ENCODE measurements around the gene NOP58.
"Not testable (repeated sequence)": the region's sequence is repeated elsewhere in the genome, so short reads cannot be mapped to it uniquely, and the experiment has no call there.

Gene NOP58

GRCh38 chr2:202311823-202312388, 46.3 kb downstream of the NOP58 start:
- no peak overlapping the region for H3K4me3 ChIP-seq (ENCODE audit: low read depth, low read length)
- TF ChIP-seq POLR2A (IDR thresholded peaks at IDR 0.05; ENCODE audit: extremely low read depth, insufficient read length), result no peak
- no peak for TF ChIP-seq MYC (IDR thresholded peaks at IDR 0.05; ENCODE audit: low read depth, low read length)
- TF ChIP-seq CTCF (IDR thresholded peaks at IDR 0.05; ENCODE audit: low read depth, low read length), result no peak
- TF ChIP-seq MAX (IDR thresholded peaks at IDR 0.05; ENCODE audit: low read depth, low read length), result no peak
- DNase-seq (ENCODE audit: low read depth), result no peak

DNA sequence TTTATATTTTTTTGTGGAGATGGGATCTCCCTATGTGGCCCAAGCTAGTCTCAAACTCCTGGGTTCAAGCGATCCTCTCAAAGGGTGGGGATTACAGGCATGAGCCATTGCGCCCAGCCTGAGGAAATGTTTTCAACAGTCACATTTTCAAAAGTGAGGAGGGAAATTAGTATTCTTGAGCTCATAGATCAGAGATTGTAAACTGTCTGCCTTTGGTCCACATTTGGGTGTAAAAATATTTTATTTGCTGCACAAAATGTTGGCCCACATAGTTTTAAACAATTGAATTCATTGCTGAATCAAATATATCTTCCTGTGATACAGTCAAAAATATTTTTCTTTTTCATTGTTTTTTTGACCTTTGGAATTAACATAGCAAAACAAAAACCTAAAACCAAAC, 48.6 kb downstream of the NOP58 start:
- no peak overlapping the region for H3K4me3 ChIP-seq (ENCODE audit: low read depth, low read length)
- TF ChIP-seq POLR2A (IDR thresholded peaks at IDR 0.05; ENCODE audit: extremely low read depth, insufficient read length) (no peak), MYC (IDR thresholded peaks at IDR 0.05; ENCODE audit: low read depth, low read length) (no peak), MAX (IDR thresholded peaks at IDR 0.05; ENCODE audit: low read depth, low read length) (no peak), CTCF (IDR thresholded peaks at IDR 0.05; ENCODE audit: low read depth, low read length) (no peak)
- no peak for DNase-seq (ENCODE audit: low read depth)

DNA sequence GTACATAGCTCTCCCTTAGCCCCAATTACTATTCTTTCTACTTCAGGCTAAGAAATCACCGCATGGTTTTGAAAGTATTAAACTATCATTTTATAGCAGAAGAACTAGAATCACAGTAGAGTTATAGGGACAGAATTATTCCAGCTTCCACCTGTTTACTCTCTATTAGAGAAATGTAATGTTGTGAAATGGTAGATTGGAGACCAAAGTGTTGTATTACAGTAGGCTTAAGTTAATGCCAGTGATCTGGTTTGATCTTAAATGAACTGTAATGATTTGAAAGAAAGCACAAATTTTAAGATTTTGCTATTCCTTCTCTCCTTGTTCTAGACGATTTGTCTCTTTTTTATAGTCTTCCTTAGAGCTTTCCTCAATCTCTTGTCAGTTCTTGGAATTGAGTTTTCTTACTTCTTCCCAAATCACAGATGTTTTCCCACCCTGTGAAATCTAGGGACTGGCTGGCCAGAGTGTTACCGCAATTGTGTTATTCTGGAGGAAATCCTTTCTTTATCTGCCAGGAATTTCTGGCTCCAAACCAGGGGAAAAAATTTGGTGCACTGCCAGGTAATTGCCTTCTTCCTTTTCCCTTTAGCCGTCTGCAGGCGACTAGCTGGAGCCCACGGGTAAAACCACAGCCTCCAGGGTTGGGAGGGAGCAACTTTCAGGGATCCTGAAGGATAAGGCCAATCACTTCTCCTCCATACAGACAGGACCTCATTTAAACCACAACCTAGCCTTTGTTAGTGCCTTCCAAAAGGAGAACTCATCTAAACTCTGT, 51.7 kb downstream of the NOP58 start:
- H3K4me3 ChIP-seq (ENCODE audit: low read depth, low read length), result no peak overlapping the region
- TF ChIP-seq MYC (IDR thresholded peaks at IDR 0.05; ENCODE audit: low read depth, low read length), result no peak
- no peak for TF ChIP-seq CTCF (IDR thresholded peaks at IDR 0.05; ENCODE audit: low read depth, low read length)
- TF ChIP-seq POLR2A (IDR thresholded peaks at IDR 0.05; ENCODE audit: extremely low read depth, insufficient read length), result no peak
- TF ChIP-seq MAX (IDR thresholded peaks at IDR 0.05; ENCODE audit: low read depth, low read length), result no peak
- no peak for DNase-seq (ENCODE audit: low read depth)

- not testable (repeated sequence) for DNase-seq (ENCODE audit: low read depth)
These were observed 54.8 kb downstream of the NOP58 start for GRCh38 chr2:202320362-202320761.

DNA sequence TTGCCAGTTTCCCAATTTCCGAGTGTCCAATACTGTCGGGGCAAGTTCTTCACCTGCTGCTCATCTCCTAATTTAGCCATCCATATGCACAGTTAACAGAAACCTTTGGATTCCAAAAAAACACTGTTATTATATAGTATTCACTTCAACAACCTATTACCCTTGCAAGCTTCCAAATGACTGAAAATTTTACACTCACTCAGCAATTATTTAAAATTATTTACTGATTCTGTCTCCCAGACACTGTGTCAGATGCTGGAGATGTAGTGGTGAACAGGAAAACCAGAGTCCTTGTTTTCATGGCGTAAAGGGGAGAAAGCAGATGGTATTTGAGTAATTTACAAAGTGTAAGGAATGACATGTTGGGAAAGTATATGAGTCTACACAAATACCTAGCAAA, 56.9 kb downstream of the NOP58 start:
- TF ChIP-seq POLR2A (IDR thresholded peaks at IDR 0.05; ENCODE audit: extremely low read depth, insufficient read length) (no peak), MYC (IDR thresholded peaks at IDR 0.05; ENCODE audit: low read depth, low read length) (no peak), MAX (IDR thresholded peaks at IDR 0.05; ENCODE audit: low read depth, low read length) (no peak), CTCF (IDR thresholded peaks at IDR 0.05; ENCODE audit: low read depth, low read length) (no peak)
- H3K4me3 ChIP-seq (ENCODE audit: low read depth, low read length), result no peak overlapping the region
- no peak for DNase-seq (ENCODE audit: low read depth)

More at GRCh38 chr2:202320362-202320761, 54.8 kb downstream of the NOP58 start:
- not testable (repeated sequence) for H3K4me3 ChIP-seq (ENCODE audit: low read depth, low read length)

DNA sequence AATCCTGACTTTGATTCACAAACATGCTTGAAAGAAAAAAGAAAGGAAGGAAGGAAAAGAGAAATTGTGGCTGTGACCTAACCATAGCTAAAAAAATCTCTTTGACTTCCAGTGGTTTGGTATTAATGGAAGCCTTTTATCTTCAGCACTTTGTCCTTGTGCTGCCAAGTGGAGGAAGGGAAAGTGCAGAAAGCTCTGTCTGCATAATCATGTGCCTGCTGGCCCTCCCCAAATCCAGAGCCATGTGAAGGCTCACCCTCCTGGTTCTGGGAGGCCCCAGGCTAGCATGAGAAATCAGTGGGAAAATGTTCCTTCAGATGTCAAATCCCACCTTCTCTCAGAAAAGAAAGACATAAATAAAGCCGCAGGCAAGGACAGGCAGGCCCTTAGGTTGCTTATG, 62.3 kb downstream of the NOP58 start:
- no peak for TF ChIP-seq CTCF (IDR thresholded peaks at IDR 0.05; ENCODE audit: low read depth, low read length)
- TF ChIP-seq MYC (IDR thresholded peaks at IDR 0.05; ENCODE audit: low read depth, low read length), result no peak
- no peak for TF ChIP-seq MAX (IDR thresholded peaks at IDR 0.05; ENCODE audit: low read depth, low read length)
- TF ChIP-seq POLR2A (IDR thresholded peaks at IDR 0.05; ENCODE audit: extremely low read depth, insufficient read length), result no peak
- no peak overlapping the region for H3K4me3 ChIP-seq (ENCODE audit: low read depth, low read length)
- no peak for DNase-seq (ENCODE audit: low read depth)
